ENCODE data around the gene SNAPIN.

GRCh38 chr1:153646672-153647345 lies 11.7 kb upstream of the SNAPIN start:
- TF ChIP-seq EZH2 (IDR thresholded peaks at IDR 0.05; ENCODE audit: borderline replicate concordance, low read length), result no peak
- TF ChIP-seq CTCF (IDR thresholded peaks at IDR 0.05; ENCODE audit: low read length), result no peak
